K562 (cell line): ENCODE measurements around the gene INKA2. TPM values are rescaled to one million over a fixed set of nuclear protein-coding genes. Genes with fewer than 3 reads are reported as not detected.

Experiments used
- ATAC-seq: fragments of 200-7000 bp; cut with Tn5 transposase; 3 replicates; pipeline ENCODE4 v1.9.1; 2020; ENCODE audit warnings: moderate library complexity
- Bru-seq: library from RNA; stranded (reverse); fragments of 400-500 nt; gene quantifications from one replicate; lab custom pipeline; 2021; lab: Mats Ljungman, UMichigan
- BruChase-seq, 2 experiments: library from RNA; stranded (reverse); fragments of 400-500 nt; gene quantifications; one replicate each; lab custom pipeline; 2021; lab: Mats Ljungman, UMichigan
- BruUV-seq: library from RNA; stranded (reverse); fragments of 400-500 nt; replicated peaks from 2 replicates; lab custom pipeline; 2021; lab: Mats Ljungman, UMichigan
- CTCF ChIA-PET: fragments of 300-600 bp; formaldehyde crosslinking; extraction: SDS; loops from one replicate; lab custom pipeline; 2021; ENCODE audit warnings: low intra/inter-chr PET ratio; lab: Yijun Ruan, JAX
- POLR2A ChIA-PET: fragments of 300-600, 350-650 bp; sonication (Branson Sonifier 250); formaldehyde crosslinking; extraction: SDS; loops from one replicate; lab custom pipeline; 2021; ENCODE audit warnings: antibody characterized with exemption, inconsistent platforms; lab: Yijun Ruan, JAX
- DNase-seq, 4 experiments: peaks; one replicate each; pipeline versions ENCODE4 v3.0.0 to v3.0.0-alpha.2; 2011 to 2018; ENCODE audit warnings: low spot score in 3 of 4, mixed read lengths in 3 of 4; ENCODE audit errors: extremely low read depth in 1 of 4
- FAIRE-seq: peaks from 2 replicates; lab custom pipeline; 2011; peaks lifted over from hg19 to GRCh38; lab: Jason Lieb, UNC
- H2AFZ ChIP-seq: 2 replicates; pipeline ENCODE4 v1.6.0; 2011; ENCODE audit warnings: low read depth, low read length, control low read depth, inconsistent platforms
- H3K27ac ChIP-seq: fragments of 200-600 bp; 3 replicates; pipeline ENCODE4 v1.8.0; 2011; ENCODE audit warnings: low read depth, mild to moderate bottlenecking, control low read depth, inconsistent platforms, low read length, moderate library complexity, mixed read lengths; ENCODE audit errors: extremely low read depth
- H3K27me3 ChIP-seq, 2 experiments: fragments of 300-600 bp in 1 of 2; 2 replicates in 1 of 2; 3 replicates in 1 of 2; pipeline versions ENCODE4 v1.6.0 to v1.8.0; 2011; ENCODE audit warnings: inconsistent platforms in 2 of 2, low read length in 2 of 2, mild to moderate bottlenecking in 1 of 2, mixed read lengths in 1 of 2, moderate library complexity in 1 of 2; ENCODE audit not compliant: control insufficient read depth in 2 of 2, insufficient read depth in 2 of 2
- H3K36me3 ChIP-seq: fragments of 300-600 bp; 3 replicates; pipeline ENCODE4 v1.8.0; 2011; ENCODE audit warnings: mild to moderate bottlenecking, low read length, inconsistent platforms; ENCODE audit not compliant: control insufficient read depth, insufficient read depth
- H3K4me1 ChIP-seq, 2 experiments: fragments of 200-600 bp in 1 of 2; replicated peaks in 1 of 2; 2 replicates in 1 of 2; 3 replicates in 1 of 2; pipeline versions ENCODE4 v1.5.1 to v1.8.0; 2011; ENCODE audit warnings: inconsistent platforms in 2 of 2, low read length in 2 of 2, mild to moderate bottlenecking in 1 of 2, mixed read lengths in 1 of 2, moderate library complexity in 1 of 2; ENCODE audit not compliant: control insufficient read depth in 2 of 2, insufficient read depth in 2 of 2
- H3K4me2 ChIP-seq: 2 replicates; pipeline ENCODE4 v1.6.1; 2011; ENCODE audit warnings: low read length, control low read depth, inconsistent platforms, mixed read lengths; ENCODE audit not compliant: insufficient read depth
- H3K4me3 ChIP-seq: fragments of 200-600 bp; sonication (generic), shearing (Covaris generic); 2 replicates; pipeline ENCODE4 v1.5.1; 2016; ENCODE audit warnings: control low read depth, inconsistent platforms
- H3K79me2 ChIP-seq: fragments of 200-600 bp; 3 replicates; pipeline ENCODE4 v1.8.0; 2011; ENCODE audit warnings: low read length, inconsistent platforms; ENCODE audit not compliant: control insufficient read depth, insufficient read depth
- H3K9ac ChIP-seq, 2 experiments: 2 replicates each; pipeline versions ENCODE4 v1.6.0 to v1.6.1; 2011; ENCODE audit warnings: low read depth in 2 of 2, low read length in 2 of 2, control low read depth in 1 of 2, inconsistent platforms in 1 of 2, mild to moderate bottlenecking in 1 of 2, mixed read lengths in 1 of 2; ENCODE audit not compliant: insufficient read depth in 1 of 2
- H3K9me1 ChIP-seq: one replicate; pipeline ENCODE4 v1.6.0; 2011; ENCODE audit warnings: inconsistent platforms, mild to moderate bottlenecking, low read length, moderate library complexity; ENCODE audit not compliant: control insufficient read depth, insufficient read depth
- H3K9me3 ChIP-seq: replicated peaks from 2 replicates; pipeline ENCODE4 v1.5.1; 2011; ENCODE audit warnings: low read depth, low read length, inconsistent platforms; ENCODE audit not compliant: control insufficient read depth, insufficient read depth
- H4K20me1 ChIP-seq: replicated peaks from 2 replicates; pipeline ENCODE4 v1.6.1; 2011; ENCODE audit warnings: low read length, inconsistent platforms, mixed read lengths; ENCODE audit not compliant: control insufficient read depth, insufficient read depth
- CBFB ChIP-seq: sonication (generic); formaldehyde crosslinking; IDR thresholded peaks from 2 replicates; pipeline ENCODE4 v1.4.0; 2020; ENCODE audit warnings: mild to moderate bottlenecking, missing genetic modification reagents
- ELF1 ChIP-seq: fragments of 200-800 bp; sonication (Bioruptor generic); IDR thresholded peaks from 2 replicates; pipeline ENCODE4 v1.6.1; 2016; ENCODE audit warnings: missing genetic modification characterization, missing compliant biosample characterization
- EP400 ChIP-seq: fragments of 450-650 bp; IDR thresholded peaks from 2 replicates; pipeline ENCODE4 v1.6.1; 2017; ENCODE audit warnings: antibody characterized with exemption, mild to moderate bottlenecking, moderate library complexity
- ERF ChIP-seq: fragments of 450-650 bp; formaldehyde crosslinking; IDR thresholded peaks from 2 replicates; pipeline ENCODE4 v1.4.0; 2020; ENCODE audit warnings: mild to moderate bottlenecking, mixed read lengths
- GATA2 ChIP-seq: sonication (generic); formaldehyde crosslinking; IDR thresholded peaks from 2 replicates; pipeline ENCODE4 v1.4.0; 2020; ENCODE audit warnings: mild to moderate bottlenecking, missing genetic modification reagents
- KLF16 ChIP-seq: IDR thresholded peaks from 2 replicates; pipeline ENCODE4 v1.6.1; 2016; ENCODE audit warnings: antibody characterized with exemption
- MEF2D ChIP-seq: conservative IDR thresholded peaks from 2 replicates; pipeline ENCODE4 v1.6.1; 2016; ENCODE audit warnings: low read depth, missing genetic modification characterization, missing compliant biosample characterization
- MXI1 ChIP-seq: IDR thresholded peaks from 2 replicates; pipeline ENCODE4 v1.6.1; 2011; ENCODE audit warnings: low read depth, mild to moderate bottlenecking, improper control_type of control experiment, low read length
- NR3C1 ChIP-seq: sonication (generic); formaldehyde crosslinking; IDR thresholded peaks from 2 replicates; pipeline ENCODE4 v1.8.1; 2022; ENCODE audit warnings: missing genetic modification reagents
- SMARCE1 ChIP-seq: fragments of 450-650 bp; IDR thresholded peaks from 2 replicates; pipeline ENCODE4 v1.7.1; 2016; ENCODE audit warnings: mild to moderate bottlenecking
- SNIP1 ChIP-seq: fragments of 450-650 bp; IDR thresholded peaks from 2 replicates; pipeline ENCODE4 v1.7.1; 2017; ENCODE audit warnings: low read depth, mild to moderate bottlenecking
- SP1 ChIP-seq: sonication (generic); formaldehyde crosslinking; IDR thresholded peaks from 2 replicates; pipeline ENCODE4 v1.8.1; 2022; ENCODE audit warnings: mild to moderate bottlenecking, missing genetic modification reagents
- STAT5B ChIP-seq: fragments of 250-450 bp; sonication (Bioruptor Pico); IDR thresholded peaks from 2 replicates; pipeline ENCODE4 v1.8.0; 2021; ENCODE audit warnings: mild to moderate bottlenecking, inconsistent platforms
- ZC3H11A ChIP-seq: IDR thresholded peaks from 2 replicates; pipeline ENCODE4 v1.6.1; 2012; ENCODE audit warnings: low read depth, low read length, improper control_type of control experiment
- ZFX ChIP-seq: sonication (generic); formaldehyde crosslinking; IDR thresholded peaks from 2 replicates; pipeline ENCODE4 v1.8.0; 2022; ENCODE audit warnings: mild to moderate bottlenecking, missing genetic modification reagents, moderate library complexity
- ZNF263 ChIP-seq: sonication (generic); formaldehyde crosslinking; IDR thresholded peaks from 2 replicates; pipeline ENCODE4 v1.8.0; 2022; ENCODE audit warnings: mild to moderate bottlenecking, missing genetic modification reagents, borderline replicate concordance
- WGBS: fragments of 100-300 bp; shearing (Covaris generic); methylation state at CpG from one replicate; pipeline ENCODE4 v1.1.6; 2016; ENCODE audit warnings: low coverage, mixed read lengths; ENCODE audit not compliant: insufficient coverage; ENCODE audit errors: missing lambda C conversion rate; 5-methylcytosine and 5-hydroxymethylcytosine counted together
- in situ Hi-C: fragments of 300-500 bp; cut with MboI; formaldehyde crosslinking; loops from 4 replicates; pipeline ENCODE4 v1.15.0; 2018; ENCODE audit warnings: inconsistent platforms, mixed read lengths
- intact Hi-C: fragments of 100-400 bp; cut with micrococcal nuclease; formaldehyde crosslinking; loops from 2 replicates; pipeline ENCODE4 v1.14.2; 2022
- long read RNA-seq, 3 experiments: library from polyadenylated mRNA in 2 of 3; library from RNA in 1 of 3; unstranded in 2 of 3; stranded (forward) in 1 of 3; transcript quantifications; one replicate each; pipeline ENCODE4 v2.0.0, GENCODE V29; 2019 to 2022
- polyA minus RNA-seq, 3 experiments: library from RNA; depleted of rRNA, polyadenylated mRNA; stranded (reverse); fragments of >200 nt; gene quantifications; 2 replicates each; pipeline ENCODE4 v1.2.3, GENCODE V29; 2011
- polyA plus RNA-seq, 8 experiments: library from polyadenylated mRNA; depleted of rRNA in 4 of 8; stranded (reverse) in 5 of 8; unstranded in 3 of 8; fragments of >200 nt; fragmentation: Nextera tagmentation in 2 of 8; fragmentation: Illumina TruSeq in 1 of 8; extraction: Ambion mirVana in 2 of 8; extraction: Trizol in 1 of 8; gene quantifications; 2 replicates each; pipeline versions ENCODE4 v1.2.1 to v1.2.3, GENCODE V29; 2011 to 2014; ENCODE audit warnings: inconsistent platforms in 1 of 8, missing spikeins in 1 of 8
- total RNA-seq, 7 experiments: library from RNA; depleted of rRNA in 6 of 7; stranded (reverse); fragments of >200 nt in 6 of 7; fragmentation: Illumina TruSeq in 2 of 7; extraction: Trizol in 2 of 7; gene quantifications; 2 replicates each; pipeline versions ENCODE4 v1.2.1 to v1.2.3, GENCODE V29; 2011 to 2021; ENCODE audit warnings: low replicate concordance in 1 of 7
- TF ChIP-seq, protein P1 (sequence below): fragments of 450-650 bp; formaldehyde crosslinking; IDR thresholded peaks from 2 replicates; pipeline ENCODE4 v1.4.0; 2020; ENCODE audit warnings: mild to moderate bottlenecking, mixed read lengths

Gene INKA2
- total RNA-seq (2011; cell fraction: chromatin; rRNA removed; ENCODE audit: low replicate concordance) = 0.14 and 0.76 TPM in 2 replicates
- total RNA-seq (2011; cell fraction: nucleolus; rRNA removed) = 0.50 and 0.79 TPM in 2 replicates
- 0.51 and 0.61 TPM in 2 replicates for total RNA-seq (2011; cell fraction: nucleoplasm; rRNA removed)
- 0.27 and 0.41 TPM in 2 replicates for total RNA-seq (2014; rRNA removed)
- 0.32 and 0.33 TPM in 2 replicates for total RNA-seq (2014; rRNA removed; fragmentation: Illumina TruSeq; extraction: Trizol)
- 0.25 and 0.26 TPM in 2 replicates for total RNA-seq (2015; rRNA removed; fragmentation: Illumina TruSeq; extraction: Trizol)
- total RNA-seq (2021) = 0.45 and 1.4 TPM in 2 replicates
- 0.24 and 0.43 TPM in 2 replicates for polyA plus RNA-seq (2011; rRNA removed)
- polyA plus RNA-seq (2011; cell fraction: cytosol; rRNA removed) = 0.35 and 0.75 TPM in 2 replicates
- 0.10 and 0.37 TPM in 2 replicates for polyA plus RNA-seq (2011; cell fraction: nucleus; rRNA removed)
- 0.46 and 0.72 TPM in 2 replicates for polyA plus RNA-seq (2012)
- polyA plus RNA-seq (2014; fragmentation: Illumina TruSeq; extraction: Trizol) = 0.12 and 0.14 TPM in 2 replicates
- under 1 TPM in 1 of 2 experiments, not detected in 1; 0.04 TPM for polyA plus RNA-seq (2014; fragmentation: Nextera tagmentation; extraction: Ambion mirVana)
- 0.12 and 0.53 TPM in 2 replicates for polyA plus RNA-seq (2014; rRNA removed)
- 0.49 and 1.9 TPM in 2 replicates for polyA minus RNA-seq (2011; rRNA and poly(A)+ RNA removed)
- 0.29 TPM in 1 of 2 replicates, not detected in the other for polyA minus RNA-seq (2011; cell fraction: cytosol; rRNA and poly(A)+ RNA removed)
- 0.13 and 1.00 TPM in 2 replicates for polyA minus RNA-seq (2011; cell fraction: nucleus; rRNA and poly(A)+ RNA removed)
- Bru-seq, nascent RNA = percentile 49 among the genes with signal in this experiment
- not detected for BruChase-seq, experiment 1, labeled RNA remaining after a 2-hour chase
- BruChase-seq, experiment 2, labeled RNA remaining after a 6-hour chase = percentile 27 among the genes with signal in this experiment
- long read RNA-seq, experiment 1, partial matches to known transcripts = 0 of 6 reads
- long read RNA-seq, experiment 1, other reads (novel, unspliced or antisense) = 6 of 6 reads
- long read RNA-seq, experiment 2, full-length matches to known transcripts = 1 of 1 reads
- long read RNA-seq, experiment 2, partial matches to known transcripts = 0 of 1 reads
- long read RNA-seq, experiment 2, other reads (novel, unspliced or antisense) = 0 of 1 reads
- long read RNA-seq, experiment 3, partial matches to known transcripts = 0 of 2 reads
- long read RNA-seq, experiment 3, other reads (novel, unspliced or antisense) = 2 of 2 reads

- in situ Hi-C loops (no loop called here), intact Hi-C loops (no loop called here)
- Histone ChIP-seq H3K79me2 (no peaks in the 10 kb centered on the region), H3K4me2 (peak within 1 kb of the TSS; percentile 87), H3K4me3 (peak within 1 kb of the TSS; percentile 44), H3K27ac (no peak within 1 kb of the TSS), H2AFZ (peak within 1 kb of the TSS; percentile 80), H3K9me1 (peaks cover under 1% of the 10 kb centered on the region), H3K9ac (peak within 1 kb of the TSS; percentile 43 to 84; a peak in 3 of 4 replicates), H3K9me3 (no peaks in the 10 kb centered on the region), H4K20me1 (no peaks in the 10 kb centered on the region; the same call in 1 of the 2 replicates), H3K36me3 (no peaks in the 10 kb centered on the region), H3K4me1 (peaks cover 14 to 28% of the 10 kb centered on the region in 2 experiments), H3K27me3 (peaks cover 39 to 75% of the 10 kb centered on the region in 2 experiments)
- peak; percentile 90 for ATAC-seq
- no TSS peak for BruUV-seq
- DNase-seq = peak; percentile 91 to 99 (median 98)
- ChIA-PET CTCF (interaction anchor here (1.2 kb wide), 1 partner anchor 25 kb away, joined by 3 read pairs; no protein-coding TSS in a partner anchor), POLR2A (interaction anchor here (0.6 to 2.0 kb wide), 9 partner anchors 8 to 625 kb away, joined by 3 to 7 read pairs (median 3); no protein-coding TSS in a partner anchor)
- under 1% methylated on average over 52 of the region's 59 CpGs for WGBS
- peak; percentile 19 for FAIRE-seq
- no peak for TF ChIP-seq GATA2 (CRISPR knock-in tag)
- peak; percentile 97 for TF ChIP-seq NR3C1 (CRISPR knock-in tag)
- TF ChIP-seq EP400 = no peak
- TF ChIP-seq ELF1 = no peak
- peak; percentile 70 for TF ChIP-seq ZFX
- peak; percentile 68; the same call in 1 of the 2 replicates for TF ChIP-seq ZNF263 (CRISPR knock-in tag)
- TF ChIP-seq MEF2D (tag) = no peak
- peak; percentile 64 for TF ChIP-seq SP1 (CRISPR knock-in tag)
- TF ChIP-seq, protein P1, sequence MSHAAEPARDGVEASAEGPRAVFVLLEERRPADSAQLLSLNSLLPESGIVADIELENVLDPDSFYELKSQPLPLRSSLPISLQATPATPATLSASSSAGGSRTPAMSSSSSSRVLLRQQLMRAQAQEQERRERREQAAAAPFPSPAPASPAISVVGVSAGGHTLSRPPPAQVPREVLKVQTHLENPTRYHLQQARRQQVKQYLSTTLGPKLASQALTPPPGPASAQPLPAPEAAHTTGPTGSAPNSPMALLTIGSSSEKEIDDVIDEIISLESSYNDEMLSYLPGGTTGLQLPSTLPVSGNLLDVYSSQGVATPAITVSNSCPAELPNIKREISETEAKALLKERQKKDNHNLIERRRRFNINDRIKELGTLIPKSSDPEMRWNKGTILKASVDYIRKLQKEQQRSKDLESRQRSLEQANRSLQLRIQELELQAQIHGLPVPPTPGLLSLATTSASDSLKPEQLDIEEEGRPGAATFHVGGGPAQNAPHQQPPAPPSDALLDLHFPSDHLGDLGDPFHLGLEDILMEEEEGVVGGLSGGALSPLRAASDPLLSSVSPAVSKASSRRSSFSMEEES (CRISPR knock-in tag) = peak; percentile 96
- no peak for TF ChIP-seq ZC3H11A
- TF ChIP-seq CBFB (CRISPR knock-in tag) = peak; percentile 63; the same call in 1 of the 2 replicates
- TF ChIP-seq SNIP1 = no peak
- no peak for TF ChIP-seq ERF
- TF ChIP-seq SMARCE1 = no peak
- no peak for TF ChIP-seq MXI1
- TF ChIP-seq KLF16 = 0 out of 2 replicates have a peak, but pooled peaks have one; percentile 5
- no peak for TF ChIP-seq STAT5B (CRISPR knock-in tag)
Observed at GRCh38 chr1:111739194-111739924, at the start of gene INKA2. TSS of gene INKA2 (minus strand) at chr1:111739395. CDS start at chr1:111739242, 153 bp downstream.
